Astrocyte of the cerebellum (primary cell): ENCODE data around the gene FUCA2.

Experiments used
- DNase-seq: peaks from one replicate; pipeline ENCODE4 v3.0.0-alpha.2; 2011; ENCODE audit warnings: low read depth
- H3K4me3 ChIP-seq: 2 replicates; pipeline ENCODE4 v1.5.1; 2011; ENCODE audit warnings: mild to moderate bottlenecking, low read depth, low read length, moderate library complexity
- in situ Hi-C: cut with HindIII; loops from 2 replicates; pipeline ENCODE4 v1.10.0; 2017; ENCODE audit warnings: low sequenced_read_pairs
- TF ChIP-seq, protein P1 (sequence below): IDR thresholded peaks from 2 replicates; pipeline ENCODE4 v1.5.1; 2012; ENCODE audit warnings: low read length, low read depth, moderate library complexity, mild to moderate bottlenecking; ENCODE audit errors: missing control alignments

Gene FUCA2

DNA sequence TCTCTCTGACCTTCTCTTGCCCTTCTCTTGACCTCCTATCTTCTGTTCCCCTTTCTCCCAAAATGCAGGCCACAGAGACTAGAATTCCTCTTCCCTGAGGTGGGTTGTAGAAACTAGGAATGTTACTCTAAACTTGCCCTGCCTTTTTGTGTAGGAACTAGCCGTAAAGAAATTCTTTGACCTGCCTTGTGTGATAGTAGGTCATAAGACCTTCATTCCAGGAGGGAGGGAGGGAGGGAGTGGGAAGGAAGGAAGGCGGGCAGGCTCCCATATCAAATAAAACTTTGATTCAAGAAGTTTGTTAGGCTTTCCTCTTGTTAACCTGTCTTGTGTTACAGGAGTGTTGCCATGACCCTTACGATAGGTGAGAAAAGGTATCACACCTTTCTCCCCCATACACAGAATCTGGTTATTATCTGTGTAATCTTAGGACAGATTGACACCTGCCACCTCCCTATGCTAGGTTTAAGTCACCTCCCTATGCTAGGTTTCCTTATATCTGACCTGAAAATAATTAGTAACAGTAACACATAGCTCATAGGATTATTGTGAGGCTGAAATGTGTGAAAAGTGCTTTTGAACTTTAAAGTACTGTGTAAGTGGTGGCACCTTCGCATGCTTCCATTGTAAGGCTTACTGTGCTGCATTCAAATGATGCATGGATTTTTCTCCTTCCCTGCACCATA lies 32.6 kb upstream of the FUCA2 start:
- no peak overlapping the region for H3K4me3 ChIP-seq
- in situ Hi-C loops, result no loop called here
- TF ChIP-seq, protein P1, sequence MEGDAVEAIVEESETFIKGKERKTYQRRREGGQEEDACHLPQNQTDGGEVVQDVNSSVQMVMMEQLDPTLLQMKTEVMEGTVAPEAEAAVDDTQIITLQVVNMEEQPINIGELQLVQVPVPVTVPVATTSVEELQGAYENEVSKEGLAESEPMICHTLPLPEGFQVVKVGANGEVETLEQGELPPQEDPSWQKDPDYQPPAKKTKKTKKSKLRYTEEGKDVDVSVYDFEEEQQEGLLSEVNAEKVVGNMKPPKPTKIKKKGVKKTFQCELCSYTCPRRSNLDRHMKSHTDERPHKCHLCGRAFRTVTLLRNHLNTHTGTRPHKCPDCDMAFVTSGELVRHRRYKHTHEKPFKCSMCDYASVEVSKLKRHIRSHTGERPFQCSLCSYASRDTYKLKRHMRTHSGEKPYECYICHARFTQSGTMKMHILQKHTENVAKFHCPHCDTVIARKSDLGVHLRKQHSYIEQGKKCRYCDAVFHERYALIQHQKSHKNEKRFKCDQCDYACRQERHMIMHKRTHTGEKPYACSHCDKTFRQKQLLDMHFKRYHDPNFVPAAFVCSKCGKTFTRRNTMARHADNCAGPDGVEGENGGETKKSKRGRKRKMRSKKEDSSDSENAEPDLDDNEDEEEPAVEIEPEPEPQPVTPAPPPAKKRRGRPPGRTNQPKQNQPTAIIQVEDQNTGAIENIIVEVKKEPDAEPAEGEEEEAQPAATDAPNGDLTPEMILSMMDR, result no peak
- DNase-seq, result no peak

DNA sequence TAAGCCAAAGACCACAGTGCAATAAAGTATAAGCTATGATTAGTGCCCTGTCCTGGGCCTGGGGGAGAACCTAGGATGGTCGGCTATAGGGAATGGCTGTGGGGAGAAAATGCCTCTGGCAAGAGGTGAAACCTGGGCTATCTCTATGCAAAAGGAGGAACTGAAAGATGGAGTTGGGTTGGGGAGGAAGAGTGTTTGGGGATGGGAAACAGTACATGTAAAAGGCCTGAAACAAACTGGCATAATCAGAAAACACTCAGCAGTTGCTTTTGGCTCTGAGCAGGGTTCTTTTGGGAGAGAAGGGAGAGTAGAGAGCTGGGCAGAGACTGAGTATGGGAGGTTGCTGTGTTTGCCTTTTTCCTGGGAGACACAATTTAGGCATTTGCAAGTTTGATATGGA lies 31.9 kb upstream of the FUCA2 start:
- in situ Hi-C loops, result no loop called here
- no peak for DNase-seq
- TF ChIP-seq, protein P1, result no peak
- H3K4me3 ChIP-seq, result no peak overlapping the region

DNA sequence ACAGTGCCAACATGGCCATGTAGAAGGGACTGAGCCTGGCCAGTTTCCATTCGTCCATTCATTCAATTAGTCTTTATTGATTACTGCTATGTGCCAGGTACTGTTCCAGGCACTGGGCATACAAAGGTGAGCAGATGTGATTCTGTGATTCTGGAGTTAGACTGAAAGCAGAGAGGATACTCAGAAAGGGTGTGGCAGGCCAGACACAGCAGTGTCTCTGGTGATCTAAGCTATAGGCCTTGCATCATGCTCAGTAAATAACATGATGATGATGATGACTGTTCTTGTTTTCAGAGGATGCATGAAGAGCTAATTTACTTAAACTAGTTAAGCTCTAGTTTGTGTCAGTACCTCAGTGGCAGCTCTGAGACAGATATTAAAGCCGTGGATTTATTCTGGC lies 31.4 kb upstream of the FUCA2 start:
- TF ChIP-seq, protein P1, result no peak
- in situ Hi-C loops, result no loop called here
- no peak for DNase-seq
- H3K4me3 ChIP-seq, result no peak overlapping the region

DNA sequence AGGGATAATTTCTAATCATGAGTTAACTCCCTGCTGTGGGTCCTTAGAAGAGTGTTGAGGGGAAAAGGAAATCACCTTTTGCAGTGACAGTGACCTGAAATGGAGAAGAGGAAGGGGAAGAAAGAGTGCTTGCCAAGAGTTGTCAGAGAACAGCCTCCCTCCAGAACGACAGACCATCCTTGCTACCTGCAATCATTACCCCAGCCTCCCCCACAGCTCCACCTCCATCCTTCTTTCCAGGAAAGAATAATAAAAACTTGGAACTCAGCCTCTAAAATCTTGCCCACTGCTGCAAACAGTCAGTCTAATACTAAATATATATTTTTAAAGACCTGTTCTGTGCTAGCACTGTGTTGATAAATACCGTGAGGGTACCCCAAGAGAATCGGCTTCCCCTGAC lies 28.7 kb upstream of the FUCA2 start:
- in situ Hi-C loops, result no loop called here
- TF ChIP-seq, protein P1, result no peak
- H3K4me3 ChIP-seq, result no peak overlapping the region
- DNase-seq, result no peak

DNA sequence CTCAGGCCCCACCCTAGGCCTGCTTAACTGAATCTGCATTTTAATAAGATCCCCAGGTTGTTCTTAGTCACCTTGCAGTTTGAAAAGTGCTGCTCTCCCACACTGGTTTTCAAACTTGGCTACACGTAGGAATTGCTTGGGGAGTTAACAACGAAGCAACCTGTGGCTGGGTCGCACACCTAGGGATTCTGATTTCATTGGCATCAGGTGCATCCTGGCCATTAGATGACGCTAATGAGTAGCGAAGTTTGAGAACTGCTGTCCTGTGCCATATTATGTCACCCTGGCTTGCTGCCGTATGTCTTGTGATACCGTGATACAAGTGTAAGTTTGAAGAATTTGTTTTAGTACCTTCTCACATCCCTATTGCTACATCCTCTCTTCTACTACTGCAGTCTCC lies 28.2 kb upstream of the FUCA2 start:
- no peak overlapping the region for H3K4me3 ChIP-seq
- no peak for DNase-seq
- in situ Hi-C loops, result no loop called here
- TF ChIP-seq, protein P1, result no peak

DNA sequence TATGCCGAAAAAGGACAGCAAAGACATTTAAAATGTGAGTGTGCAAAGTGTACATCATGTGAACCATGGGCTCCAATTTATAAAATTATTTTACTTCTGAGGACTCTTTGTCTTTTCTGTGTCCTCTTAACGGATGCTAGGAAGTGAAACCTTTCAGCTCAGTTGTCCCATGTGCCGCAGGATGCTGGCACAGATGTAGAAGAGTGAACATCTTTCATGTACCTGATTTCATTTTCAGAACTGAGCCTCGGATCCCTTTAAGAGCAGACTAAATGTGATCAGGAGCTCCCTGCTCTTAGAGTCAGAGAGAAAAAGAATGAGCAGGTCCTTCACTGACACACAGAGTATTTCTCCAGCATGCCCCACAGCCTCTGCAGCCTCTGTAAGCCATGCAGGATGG lies 27.6 kb upstream of the FUCA2 start:
- in situ Hi-C loops, result no loop called here
- TF ChIP-seq, protein P1, result no peak
- no peak overlapping the region for H3K4me3 ChIP-seq
- no peak for DNase-seq

DNA sequence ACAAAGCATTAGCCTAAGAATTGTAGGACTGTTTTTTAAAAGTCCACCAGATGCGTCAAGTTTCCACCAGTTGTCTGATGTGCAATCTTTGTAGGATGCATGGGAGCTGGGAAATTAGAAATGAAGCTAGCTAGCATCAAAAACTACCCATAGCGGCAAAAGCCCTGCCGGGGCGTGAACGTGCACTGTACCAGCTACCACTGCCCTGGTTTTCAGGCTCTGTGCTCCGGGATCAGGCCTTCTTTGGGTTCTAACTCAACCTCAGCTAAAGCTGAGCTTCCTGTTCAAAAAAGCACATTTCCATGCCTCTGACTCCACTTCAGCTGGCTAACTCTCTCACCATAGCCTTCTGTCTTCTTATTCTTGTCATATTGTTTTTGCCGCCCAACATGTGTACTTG lies 26.9 kb upstream of the FUCA2 start:
- DNase-seq, result no peak
- in situ Hi-C loops, result no loop called here
- H3K4me3 ChIP-seq, result no peak overlapping the region
- TF ChIP-seq, protein P1, result no peak
